ENCODE results near the gene MCTP1.

DNA sequence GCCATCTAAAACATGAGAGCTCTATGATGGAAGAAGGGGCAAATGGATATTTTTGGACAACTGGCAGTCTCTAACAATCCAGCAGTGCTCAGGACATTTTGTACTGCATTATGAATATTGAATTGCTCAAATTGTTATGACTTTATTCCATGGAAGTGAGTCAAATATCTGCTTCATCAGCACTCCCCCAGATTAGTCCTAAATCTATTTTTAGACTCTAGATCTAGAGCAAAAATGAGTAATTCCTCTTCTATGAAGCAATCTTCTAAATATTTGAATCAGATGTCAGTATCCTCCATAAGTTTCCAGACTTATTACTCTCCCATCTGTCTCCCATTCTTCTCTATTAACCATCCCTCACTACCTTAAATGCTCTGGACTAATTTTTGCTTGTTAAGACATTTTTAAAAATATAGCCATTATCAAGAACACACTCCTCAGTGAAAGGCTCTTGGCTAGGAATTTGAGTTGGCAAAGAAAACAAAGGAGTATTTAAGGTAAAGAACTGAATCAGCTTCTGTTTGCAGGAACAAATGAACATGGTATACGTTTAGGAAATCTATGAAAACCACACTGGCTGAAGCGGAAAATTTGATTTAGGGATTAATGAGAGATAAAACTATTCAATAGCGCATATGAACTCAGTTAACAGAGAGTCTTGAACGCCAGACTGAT lies 300.9 kb downstream of the MCTP1 start:
- TF ChIP-seq ZNF274 (IDR thresholded peaks at IDR 0.05; ENCODE audit: borderline replicate concordance, extremely low read depth, low read length) (no peak), CEBPB (IDR thresholded peaks at IDR 0.05; ENCODE audit: low read depth, low read length) (no peak), MAFK (IDR thresholded peaks at IDR 0.05; ENCODE audit: low read depth, low read length) (no peak)

All from H1 (cell line).